GM12873 (cell line): ENCODE measurements around the gene SLC4A8.

Experiments
- CTCF ChIP-seq: IDR thresholded peaks from 2 replicates; pipeline ENCODE4 v1.5.1; 2012; ENCODE audit warnings: low read depth, mild to moderate bottlenecking, moderate library complexity, low read length, control low read depth; ENCODE audit not compliant: insufficient read depth; ENCODE audit errors: missing control alignments

Gene SLC4A8

GRCh38 chr12:51424662-51425539 is at the start of gene SLC4A8:
SLC4A8 (plus strand) TSS chr12:51424831; CDS start chr12:51424988, 157 bp downstream.
- peak; percentile 78 for TF ChIP-seq CTCF

DNA sequence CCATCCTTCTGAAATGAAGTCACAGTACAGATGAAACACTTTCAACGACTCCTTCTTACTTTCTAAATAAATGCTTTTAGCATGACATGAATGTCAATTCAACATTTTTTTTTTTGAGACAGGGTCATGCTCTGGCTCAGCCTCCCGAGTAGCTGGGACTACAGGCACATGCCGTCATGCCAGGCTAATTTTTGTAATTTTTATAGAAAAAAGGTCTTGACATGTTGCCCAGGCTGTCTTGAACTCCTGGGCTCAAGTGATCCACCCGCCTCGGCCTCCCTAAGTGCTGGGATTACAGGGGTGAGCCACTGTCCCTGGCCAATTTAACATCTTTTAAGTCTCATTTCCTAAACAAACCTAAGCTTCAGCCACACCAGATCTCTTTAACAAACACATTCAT is 49.8 kb upstream of the SLC4A8 start:
- no peak for TF ChIP-seq CTCF

- TF ChIP-seq CTCF: peak; percentile 22
Observed at GRCh38 chr12:51377099-51377984, 47.3 kb upstream of the SLC4A8 start.

- TF ChIP-seq CTCF: no peak
Observed at GRCh38 chr12:51378749-51379148, 45.9 kb upstream of the SLC4A8 start.

GRCh38 chr12:51379571-51379970 is 45.1 kb upstream of the SLC4A8 start:
- TF ChIP-seq CTCF: no peak

DNA sequence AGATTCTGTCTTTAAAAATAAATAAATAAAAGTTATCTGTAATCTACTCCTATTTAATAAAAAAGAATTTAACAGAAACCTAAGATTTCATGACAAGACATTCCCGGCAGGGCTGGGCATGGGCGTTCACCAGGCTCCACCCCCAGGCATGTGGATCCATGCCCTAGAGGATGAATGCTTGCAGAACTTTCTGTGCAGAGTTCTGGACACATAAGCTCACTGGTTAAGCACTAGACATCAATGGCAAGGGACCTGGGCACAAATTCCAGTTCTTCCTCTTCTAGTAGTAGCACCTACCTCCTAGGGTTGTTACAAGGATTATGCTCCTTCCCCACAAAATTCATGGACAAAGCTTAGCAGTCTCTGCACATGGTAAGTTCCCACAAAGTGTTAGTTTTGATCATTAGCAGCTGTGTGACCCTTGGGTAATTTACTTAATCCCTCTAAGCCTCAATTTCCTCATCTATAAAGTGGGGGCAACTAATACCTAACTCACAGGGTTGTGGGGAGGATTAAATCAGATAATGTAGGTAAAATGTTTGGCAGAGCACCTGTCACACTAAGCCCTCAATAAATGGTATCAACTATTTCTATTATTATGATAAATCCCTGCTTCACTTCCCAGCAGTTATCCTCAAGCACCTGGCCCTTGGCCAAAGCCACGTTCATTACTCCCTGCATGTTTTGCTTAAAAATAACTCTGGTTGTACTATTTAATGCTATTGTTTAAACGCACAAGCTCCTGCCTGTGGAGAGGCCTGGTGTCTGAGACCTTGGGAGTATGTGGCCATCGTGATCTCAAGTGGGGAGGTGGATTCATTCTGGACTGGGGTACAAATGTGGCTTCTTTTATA is 43.2 kb upstream of the SLC4A8 start:
- TF ChIP-seq CTCF: no peak
